ENCODE data around the gene FGF12. TPM values are rescaled to one million over a fixed set of nuclear protein-coding genes. Genes with fewer than 3 reads are reported as not detected.

Gene FGF12
- polyA plus RNA-seq, 3 donors = 5.1 to 6.0 (median 5.3) TPM

- no peak for DNase-seq
Measured at GRCh38 chr3:192122832-192123594, 604.3 kb downstream of the FGF12 start.

GRCh38 chr3:192121923-192122322 lies 605.4 kb downstream of the FGF12 start:
- no peak for DNase-seq

GRCh38 chr3:192108820-192109219 lies 618.5 kb downstream of the FGF12 start:
- no peak for DNase-seq

GRCh38 chr3:192106543-192106942 lies 620.8 kb downstream of the FGF12 start:
- no peak for DNase-seq

- no peak for DNase-seq
Measured at GRCh38 chr3:192092388-192093005, 634.8 kb downstream of the FGF12 start.

- DNase-seq = no peak
Measured at GRCh38 chr3:192091831-192092230, 635.5 kb downstream of the FGF12 start.

GRCh38 chr3:192090586-192090985 lies 636.8 kb downstream of the FGF12 start:
- DNase-seq = no peak

Other genes starting within 250 kb of the FGF12 start
- gene MB21D2, start 190.3 kb upstream of the FGF12 start, polyA plus RNA-seq (ENCODE audit: insufficient read length in 3 of 3) = 10 to 100 TPM; 14.0 to 18.6 (median 15.4) TPM

Data from renal pelvis (tissue), 4 donors.